Natural killer cell (primary cell): ENCODE data around the gene HSD3B2. TPM values are rescaled to one million over a fixed set of nuclear protein-coding genes. Genes with fewer than 3 reads are reported as not detected.

ENCODE experiments used
- ATAC-seq, 3 donors: fragments of 150-1000 bp in 2 of 3; fragments of 200-7000 bp in 1 of 3; cut with Tn5 transposase; 1 replicate in 1 of 3; 2 replicates in 2 of 3; pipeline ENCODE4 v1.10.0; 2021; ENCODE audit warnings: mild to moderate bottlenecking in 2 of 3, moderate library complexity in 2 of 3
- DNase-seq, 2 donors: peaks; one replicate each; pipeline versions ENCODE4 v3.0.0 to v3.0.0-alpha.2; 2013 to 2021; ENCODE audit warnings: mixed read lengths in 1 of 2
- H3K27ac ChIP-seq: one replicate; pipeline ENCODE4 v1.5.1; 2013; ENCODE audit warnings: mild to moderate bottlenecking, low read length
- H3K27me3 ChIP-seq: one replicate; pipeline ENCODE4 v1.6.1; 2013; ENCODE audit warnings: low read length; ENCODE audit not compliant: control insufficient read depth, insufficient read depth
- H3K36me3 ChIP-seq: one replicate; pipeline ENCODE4 v1.6.1; 2013; ENCODE audit warnings: low read length; ENCODE audit not compliant: control insufficient read depth, insufficient read depth
- H3K4me1 ChIP-seq: one replicate; pipeline ENCODE4 v1.6.1; 2013; ENCODE audit warnings: low read length; ENCODE audit not compliant: control insufficient read depth, insufficient read depth
- H3K4me3 ChIP-seq: one replicate; pipeline ENCODE4 v1.5.1; 2013; ENCODE audit warnings: low read length
- H3K9me3 ChIP-seq: one replicate; pipeline ENCODE4 v1.6.1; 2013; ENCODE audit warnings: low read length; ENCODE audit not compliant: control insufficient read depth, insufficient read depth
- H3K27ac Mint-ChIP-seq, 2 donors: one replicate each; pipeline ENCODE4 v1.8.0; 2022; ENCODE audit warnings: mild to moderate bottlenecking in 2 of 2, mixed read lengths in 2 of 2, moderate library complexity in 1 of 2
- H3K27me3 Mint-ChIP-seq, 2 donors: one replicate each; pipeline ENCODE4 v1.8.0; 2022; ENCODE audit warnings: low read depth in 2 of 2, mixed read lengths in 2 of 2
- H3K36me3 Mint-ChIP-seq: one replicate; pipeline ENCODE4 v1.8.0; 2022; ENCODE audit warnings: mixed read lengths
- H3K4me1 Mint-ChIP-seq, 2 donors: one replicate each; pipeline ENCODE4 v1.8.0; 2022; ENCODE audit warnings: mixed read lengths in 2 of 2
- H3K4me3 Mint-ChIP-seq: one replicate; pipeline ENCODE4 v1.8.0; 2022; ENCODE audit warnings: mild to moderate bottlenecking, moderate library complexity, mixed read lengths
- H3K9me3 Mint-ChIP-seq, 2 donors: one replicate each; pipeline ENCODE4 v1.8.0; 2022; ENCODE audit warnings: mixed read lengths in 2 of 2
- CTCF ChIP-seq: fragments of 200-600 bp; IDR thresholded peaks from one replicate; pipeline ENCODE4 v1.8.0; 2022; ENCODE audit warnings: antibody characterized with exemption
- WGBS: methylation state at CpG from one replicate; pipeline ENCODE4 v1.1.7; 2013; ENCODE audit warnings: missing lambda C conversion rate; ENCODE audit not compliant: insufficient coverage; 5-methylcytosine and 5-hydroxymethylcytosine counted together
- intact Hi-C: fragments of 100-400 bp; cut with micrococcal nuclease; formaldehyde crosslinking; loops from one replicate; pipeline ENCODE4 v1.14.2; 2022
- total RNA-seq, 4 donors: library from RNA; stranded (reverse); fragments of 120-200 nt in 1 of 4; gene quantifications; one replicate each; pipeline versions ENCODE4 v1.2.3 to v1.2.4, GENCODE V29; 2013 to 2022

HSD3B2 gene
- total RNA-seq, 3 donors from 2014 or later (not counting 1 experiment from before 2014, with no cell fraction given) = not detected

GRCh38 chr1:119469741-119470140, 54.8 kb downstream of the HSD3B2 start:
- ATAC-seq (no peak), DNase-seq (no peak)
- Mint-ChIP-seq H3K4me1 (no peaks in the 10 kb centered on the region), H3K27ac (no peak overlapping the region), H3K27me3 (peaks cover 0 to 3% of the 10 kb centered on the region in 2 donors), H3K36me3 (no peaks in the 10 kb centered on the region), H3K4me3 (no peak overlapping the region), H3K9me3 (peaks cover 0 to 3% of the 10 kb centered on the region in 2 donors)
- no peak for TF ChIP-seq CTCF
- Histone ChIP-seq H3K27ac (no peak overlapping the region), H3K36me3 (no peaks in the 10 kb centered on the region), H3K27me3 (no peaks in the 10 kb centered on the region), H3K4me1 (no peaks in the 10 kb centered on the region), H3K9me3 (no peaks in the 10 kb centered on the region), H3K4me3 (no peak overlapping the region)
- 82% methylated on average over 1 of the region's 1 CpG for WGBS
- intact Hi-C loops = no loop called here

- no peak for TF ChIP-seq CTCF
- H3K9me3 Mint-ChIP-seq = peaks cover 0 to 3% of the 10 kb centered on the region in 2 donors
- H3K36me3 Mint-ChIP-seq = no peaks in the 10 kb centered on the region
- no peak overlapping the region for H3K4me3 Mint-ChIP-seq
- peaks cover 0 to 3% of the 10 kb centered on the region in 2 donors for H3K27me3 Mint-ChIP-seq
- H3K4me1 Mint-ChIP-seq = no peaks in the 10 kb centered on the region
- H3K27ac Mint-ChIP-seq = no peak overlapping the region
- DNase-seq (no peak), ATAC-seq (no peak)
- H3K4me3 ChIP-seq = no peak overlapping the region
- intact Hi-C loops = no loop called here
- H3K4me1 ChIP-seq = no peaks in the 10 kb centered on the region
- no peaks in the 10 kb centered on the region for H3K9me3 ChIP-seq
- H3K27ac ChIP-seq = no peak overlapping the region
- no peaks in the 10 kb centered on the region for H3K27me3 ChIP-seq
- H3K36me3 ChIP-seq = no peaks in the 10 kb centered on the region
- no CpG with 5 or more reads among the region's 3 CpGs for WGBS
Observed at GRCh38 chr1:119470377-119470776, 55.4 kb downstream of the HSD3B2 start.

GRCh38 chr1:119470958-119471357, 56.0 kb downstream of the HSD3B2 start:
- Histone ChIP-seq H3K4me3 (no peak overlapping the region), H3K27ac (no peak overlapping the region), H3K9me3 (no peaks in the 10 kb centered on the region), H3K27me3 (no peaks in the 10 kb centered on the region), H3K4me1 (no peaks in the 10 kb centered on the region), H3K36me3 (no peaks in the 10 kb centered on the region)
- Mint-ChIP-seq H3K4me3 (no peak overlapping the region), H3K27ac (no peak overlapping the region), H3K36me3 (no peaks in the 10 kb centered on the region), H3K27me3 (peaks cover 0 to 3% of the 10 kb centered on the region in 2 donors), H3K4me1 (no peaks in the 10 kb centered on the region), H3K9me3 (peaks cover 0 to 3% of the 10 kb centered on the region in 2 donors)
- TF ChIP-seq CTCF = no peak
- no peak for DNase-seq
- WGBS = 86% methylated on average over 7 of the region's 7 CpGs
- intact Hi-C loops = no loop called here
- ATAC-seq = no peak

GRCh38 chr1:119471566-119471965, 56.6 kb downstream of the HSD3B2 start:
- no peak overlapping the region for H3K4me3 Mint-ChIP-seq
- ATAC-seq = no peak
- no peak for DNase-seq
- no peaks in the 10 kb centered on the region for H3K4me1 Mint-ChIP-seq
- peaks cover 0 to 3% of the 10 kb centered on the region in 2 donors for H3K27me3 Mint-ChIP-seq
- Histone ChIP-seq H3K27me3 (no peaks in the 10 kb centered on the region), H3K36me3 (no peaks in the 10 kb centered on the region), H3K4me1 (no peaks in the 10 kb centered on the region), H3K9me3 (no peaks in the 10 kb centered on the region), H3K27ac (no peak overlapping the region), H3K4me3 (no peak overlapping the region)
- intact Hi-C loops = no loop called here
- 81% methylated on average over 5 of the region's 5 CpGs for WGBS
- H3K36me3 Mint-ChIP-seq = no peaks in the 10 kb centered on the region
- H3K27ac Mint-ChIP-seq = no peak overlapping the region
- no peak for TF ChIP-seq CTCF
- H3K9me3 Mint-ChIP-seq = peaks cover 0 to 3% of the 10 kb centered on the region in 2 donors
